ENCODE measurements around the gene CFAP99. TPM values are rescaled to one million over a fixed set of nuclear protein-coding genes. Genes with fewer than 3 reads are reported as not detected.

CFAP99 gene
- total RNA-seq, 6 experiments from 2014 or later, result not detected

DNA sequence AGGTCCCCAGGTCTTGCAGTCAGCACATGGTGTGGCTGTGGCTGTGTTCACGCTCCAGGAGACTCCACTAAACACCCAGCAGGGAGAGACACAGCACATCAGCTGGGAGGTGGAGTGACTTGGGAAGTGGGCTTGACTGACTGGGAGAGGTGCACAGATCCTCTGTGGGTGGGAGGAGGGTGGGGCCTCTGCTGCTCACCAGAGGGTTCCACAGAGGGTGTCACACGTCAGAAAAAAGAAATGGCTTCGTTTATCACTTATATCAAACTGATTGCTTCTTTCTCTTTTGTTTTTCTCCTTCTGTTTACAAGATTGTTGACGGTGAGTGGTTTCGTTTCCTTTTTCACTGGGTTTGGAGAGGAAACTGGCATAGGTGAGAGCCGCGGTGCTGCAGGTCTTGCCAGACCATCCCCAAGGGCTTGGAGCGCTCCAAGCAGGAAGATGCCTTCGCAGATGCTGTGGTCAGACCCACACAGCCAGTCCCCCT, 92.9 kb downstream of the CFAP99 start:
- DNase-seq, result no peak
- no peak overlapping the region; the same call in 1 of the 2 replicates for H3K27ac Mint-ChIP-seq
- no peaks in the 10 kb centered on the region for H3K9me3 Mint-ChIP-seq
- peaks cover 26% of the 10 kb centered on the region; the same call in 1 of the 2 replicates for H3K36me3 Mint-ChIP-seq (ENCODE audit: low read depth)
- TF ChIP-seq, protein P1, sequence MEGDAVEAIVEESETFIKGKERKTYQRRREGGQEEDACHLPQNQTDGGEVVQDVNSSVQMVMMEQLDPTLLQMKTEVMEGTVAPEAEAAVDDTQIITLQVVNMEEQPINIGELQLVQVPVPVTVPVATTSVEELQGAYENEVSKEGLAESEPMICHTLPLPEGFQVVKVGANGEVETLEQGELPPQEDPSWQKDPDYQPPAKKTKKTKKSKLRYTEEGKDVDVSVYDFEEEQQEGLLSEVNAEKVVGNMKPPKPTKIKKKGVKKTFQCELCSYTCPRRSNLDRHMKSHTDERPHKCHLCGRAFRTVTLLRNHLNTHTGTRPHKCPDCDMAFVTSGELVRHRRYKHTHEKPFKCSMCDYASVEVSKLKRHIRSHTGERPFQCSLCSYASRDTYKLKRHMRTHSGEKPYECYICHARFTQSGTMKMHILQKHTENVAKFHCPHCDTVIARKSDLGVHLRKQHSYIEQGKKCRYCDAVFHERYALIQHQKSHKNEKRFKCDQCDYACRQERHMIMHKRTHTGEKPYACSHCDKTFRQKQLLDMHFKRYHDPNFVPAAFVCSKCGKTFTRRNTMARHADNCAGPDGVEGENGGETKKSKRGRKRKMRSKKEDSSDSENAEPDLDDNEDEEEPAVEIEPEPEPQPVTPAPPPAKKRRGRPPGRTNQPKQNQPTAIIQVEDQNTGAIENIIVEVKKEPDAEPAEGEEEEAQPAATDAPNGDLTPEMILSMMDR (IDR thresholded peaks at IDR 0.05), result no peak
- H3K4me1 Mint-ChIP-seq (ENCODE audit: low read depth), result no peaks in the 10 kb centered on the region
- H3K4me3 Mint-ChIP-seq, result no peak overlapping the region
- no peaks in the 10 kb centered on the region; the same call in none of the 2 replicates for H3K27me3 Mint-ChIP-seq (ENCODE audit: insufficient read depth)

Other genes starting within 250 kb of the CFAP99 start
- gene HAUS3, start 176.8 kb upstream of the CFAP99 start, total RNA-seq (2021; fragmentation: NEBNext Ultra II Directional; extraction: Animal tissue kit (Norgen Biotek cat#: 25700)), result 10 to 100 TPM in 2 of 6 experiments, 1 to 10 TPM in 4; 6.9 to 10.8 (median 8.6) TPM
- gene POLN, start 176.8 kb upstream of the CFAP99 start, total RNA-seq (2021; fragmentation: NEBNext Ultra II Directional; extraction: Animal tissue kit (Norgen Biotek cat#: 25700)), result 1 to 10 TPM; 1.5 to 3.4 (median 2.2) TPM
- 10 to 100 TPM; 56.5 to 81.8 (median 60.3) TPM for gene MXD4, start 156.8 kb upstream of the CFAP99 start, total RNA-seq (2021; fragmentation: NEBNext Ultra II Directional; extraction: Animal tissue kit (Norgen Biotek cat#: 25700))
- gene ZFYVE28, start 310 bp upstream of the CFAP99 start, total RNA-seq (2021; fragmentation: NEBNext Ultra II Directional; extraction: Animal tissue kit (Norgen Biotek cat#: 25700)), result 1 to 10 TPM; 1.8 to 5.4 (median 2.2) TPM
- gene RNF4, start 50.2 kb downstream of the CFAP99 start, total RNA-seq (2021; fragmentation: NEBNext Ultra II Directional; extraction: Animal tissue kit (Norgen Biotek cat#: 25700)), result 10 to 100 TPM; 46.1 to 52.8 (median 49.9) TPM
- gene FAM193A, start 117.7 kb downstream of the CFAP99 start, total RNA-seq (2021; fragmentation: NEBNext Ultra II Directional; extraction: Animal tissue kit (Norgen Biotek cat#: 25700)), result 10 to 100 TPM; 20.4 to 22.3 (median 20.8) TPM